NB4 (cell line): ENCODE measurements around the gene MCUB.

ENCODE experiments used
- POLR2A ChIP-seq: IDR thresholded peaks from 2 replicates; pipeline ENCODE4 v1.6.1; 2011; ENCODE audit warnings: mild to moderate bottlenecking; ENCODE audit not compliant: insufficient read length; ENCODE audit errors: extremely low read depth
- TF ChIP-seq, protein P1 (sequence below): IDR thresholded peaks from one replicate; pipeline ENCODE4 v1.5.1; 2012; ENCODE audit warnings: low read depth, low read length

DNA sequence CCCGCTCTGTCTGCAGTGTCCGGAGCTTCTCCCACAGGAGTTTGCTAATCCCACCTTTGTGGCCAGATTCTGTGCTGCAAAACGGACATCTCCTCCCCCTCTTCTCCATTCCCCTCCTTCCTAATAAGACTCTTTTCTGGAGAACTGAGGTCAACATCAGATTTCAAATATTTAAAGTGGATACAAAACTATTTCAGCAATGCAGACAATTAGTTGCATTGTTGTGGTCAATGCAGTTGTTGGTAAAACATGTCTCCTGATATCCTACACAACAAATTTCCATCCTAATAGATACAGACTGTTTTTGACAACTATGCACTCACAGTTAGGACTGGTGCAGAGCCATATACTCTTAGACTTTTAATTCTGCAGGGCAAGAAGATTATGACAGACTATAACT is 5.1 kb upstream of the MCUB start:
- TF ChIP-seq, protein P1, sequence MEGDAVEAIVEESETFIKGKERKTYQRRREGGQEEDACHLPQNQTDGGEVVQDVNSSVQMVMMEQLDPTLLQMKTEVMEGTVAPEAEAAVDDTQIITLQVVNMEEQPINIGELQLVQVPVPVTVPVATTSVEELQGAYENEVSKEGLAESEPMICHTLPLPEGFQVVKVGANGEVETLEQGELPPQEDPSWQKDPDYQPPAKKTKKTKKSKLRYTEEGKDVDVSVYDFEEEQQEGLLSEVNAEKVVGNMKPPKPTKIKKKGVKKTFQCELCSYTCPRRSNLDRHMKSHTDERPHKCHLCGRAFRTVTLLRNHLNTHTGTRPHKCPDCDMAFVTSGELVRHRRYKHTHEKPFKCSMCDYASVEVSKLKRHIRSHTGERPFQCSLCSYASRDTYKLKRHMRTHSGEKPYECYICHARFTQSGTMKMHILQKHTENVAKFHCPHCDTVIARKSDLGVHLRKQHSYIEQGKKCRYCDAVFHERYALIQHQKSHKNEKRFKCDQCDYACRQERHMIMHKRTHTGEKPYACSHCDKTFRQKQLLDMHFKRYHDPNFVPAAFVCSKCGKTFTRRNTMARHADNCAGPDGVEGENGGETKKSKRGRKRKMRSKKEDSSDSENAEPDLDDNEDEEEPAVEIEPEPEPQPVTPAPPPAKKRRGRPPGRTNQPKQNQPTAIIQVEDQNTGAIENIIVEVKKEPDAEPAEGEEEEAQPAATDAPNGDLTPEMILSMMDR, result no peak
- no peak for TF ChIP-seq POLR2A
